GM12872 (cell line): ENCODE data around the gene SETD7.

Source experiments
- TF ChIP-seq, protein P1 (sequence below): IDR thresholded peaks from 3 replicates; pipeline ENCODE4 v1.5.1; 2011; ENCODE audit warnings: low read depth, mild to moderate bottlenecking, low read length, moderate library complexity; ENCODE audit not compliant: insufficient read depth

SETD7 gene

DNA sequence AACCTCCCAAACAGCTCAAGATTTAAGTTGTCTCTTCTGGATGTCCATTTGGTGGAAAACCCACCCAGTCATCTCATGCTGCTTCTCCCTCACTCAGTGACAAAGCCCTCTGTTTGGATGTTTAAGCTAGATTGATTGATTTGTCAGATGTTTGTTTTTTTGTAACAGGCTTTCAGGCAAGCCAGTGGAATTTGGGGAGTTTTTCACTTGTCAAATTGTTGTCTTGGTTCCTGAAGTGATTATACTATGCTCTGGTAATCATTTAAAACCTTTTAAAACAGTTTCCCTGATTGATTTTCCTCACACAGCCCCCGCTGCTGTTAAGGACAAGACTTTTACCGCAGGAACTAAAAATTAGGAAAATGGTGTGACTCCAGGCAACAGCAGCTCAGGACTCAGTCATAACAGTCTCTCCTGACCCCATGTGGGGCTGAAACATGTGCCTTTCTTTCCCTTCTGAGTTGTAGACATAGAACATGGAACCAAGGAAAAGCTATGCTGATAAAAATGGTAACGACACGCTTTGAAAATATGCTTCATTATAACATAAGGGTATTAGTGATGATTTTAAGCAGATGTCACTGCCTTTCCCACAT is 40.8 kb upstream of the SETD7 start:
- TF ChIP-seq, protein P1, sequence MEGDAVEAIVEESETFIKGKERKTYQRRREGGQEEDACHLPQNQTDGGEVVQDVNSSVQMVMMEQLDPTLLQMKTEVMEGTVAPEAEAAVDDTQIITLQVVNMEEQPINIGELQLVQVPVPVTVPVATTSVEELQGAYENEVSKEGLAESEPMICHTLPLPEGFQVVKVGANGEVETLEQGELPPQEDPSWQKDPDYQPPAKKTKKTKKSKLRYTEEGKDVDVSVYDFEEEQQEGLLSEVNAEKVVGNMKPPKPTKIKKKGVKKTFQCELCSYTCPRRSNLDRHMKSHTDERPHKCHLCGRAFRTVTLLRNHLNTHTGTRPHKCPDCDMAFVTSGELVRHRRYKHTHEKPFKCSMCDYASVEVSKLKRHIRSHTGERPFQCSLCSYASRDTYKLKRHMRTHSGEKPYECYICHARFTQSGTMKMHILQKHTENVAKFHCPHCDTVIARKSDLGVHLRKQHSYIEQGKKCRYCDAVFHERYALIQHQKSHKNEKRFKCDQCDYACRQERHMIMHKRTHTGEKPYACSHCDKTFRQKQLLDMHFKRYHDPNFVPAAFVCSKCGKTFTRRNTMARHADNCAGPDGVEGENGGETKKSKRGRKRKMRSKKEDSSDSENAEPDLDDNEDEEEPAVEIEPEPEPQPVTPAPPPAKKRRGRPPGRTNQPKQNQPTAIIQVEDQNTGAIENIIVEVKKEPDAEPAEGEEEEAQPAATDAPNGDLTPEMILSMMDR = no peak

DNA sequence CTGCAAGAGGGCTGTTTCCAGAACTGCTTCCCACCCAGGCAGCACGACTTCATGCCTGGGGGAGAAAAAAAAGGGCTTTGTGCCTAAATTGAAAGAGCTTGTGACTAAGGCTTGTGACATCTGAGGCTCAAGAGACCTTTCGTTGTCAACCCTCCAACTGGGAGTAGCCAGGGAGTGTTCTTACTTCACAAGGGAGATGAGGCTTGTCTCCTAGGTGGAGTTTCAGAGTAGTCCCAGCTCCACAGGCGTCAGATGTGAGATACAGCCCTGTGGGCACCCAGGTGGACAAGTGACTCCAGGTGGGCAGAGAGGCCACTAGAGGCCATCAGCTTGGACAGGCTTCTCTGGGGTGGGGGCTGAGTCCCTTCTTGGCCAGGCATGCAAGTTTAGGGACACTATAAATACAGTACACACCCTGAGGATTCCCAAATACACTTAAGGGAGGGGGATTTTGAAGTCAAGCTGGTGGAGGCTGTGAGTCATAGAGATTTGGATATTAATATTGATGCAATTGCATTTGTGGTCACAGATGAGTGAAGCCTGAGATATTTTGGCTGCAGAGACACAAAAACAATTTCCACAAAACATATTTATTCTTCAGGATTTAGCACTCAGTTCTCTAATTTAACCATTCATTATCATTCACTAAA is 40.1 kb upstream of the SETD7 start:
- TF ChIP-seq, protein P1 = no peak

- TF ChIP-seq, protein P1 = no peak
Measured at GRCh38 chr4:139594591-139595185, 38.7 kb upstream of the SETD7 start.

DNA sequence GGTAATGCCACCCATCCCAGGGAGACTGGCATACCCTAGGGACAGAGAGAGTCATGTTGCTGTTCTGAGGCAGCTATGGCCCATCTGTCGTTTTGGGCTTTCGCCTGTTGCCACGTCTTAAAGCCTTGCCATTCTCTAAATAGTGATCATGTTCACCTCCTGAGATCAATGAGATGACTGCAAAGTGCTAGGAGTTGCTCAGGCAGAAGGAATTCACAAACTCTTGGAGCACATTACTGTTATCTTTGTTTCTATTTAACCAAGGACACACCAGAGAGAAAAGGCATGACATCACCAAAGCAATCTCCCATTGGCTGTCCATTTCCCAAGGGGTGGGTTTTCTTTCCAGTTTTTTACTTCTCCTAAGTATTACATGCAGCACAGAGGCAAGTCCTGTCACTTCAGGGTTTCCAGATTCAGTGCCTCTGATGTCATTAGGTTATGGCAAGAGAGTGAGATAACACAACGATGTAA is 37.1 kb upstream of the SETD7 start:
- TF ChIP-seq, protein P1 = no peak

DNA sequence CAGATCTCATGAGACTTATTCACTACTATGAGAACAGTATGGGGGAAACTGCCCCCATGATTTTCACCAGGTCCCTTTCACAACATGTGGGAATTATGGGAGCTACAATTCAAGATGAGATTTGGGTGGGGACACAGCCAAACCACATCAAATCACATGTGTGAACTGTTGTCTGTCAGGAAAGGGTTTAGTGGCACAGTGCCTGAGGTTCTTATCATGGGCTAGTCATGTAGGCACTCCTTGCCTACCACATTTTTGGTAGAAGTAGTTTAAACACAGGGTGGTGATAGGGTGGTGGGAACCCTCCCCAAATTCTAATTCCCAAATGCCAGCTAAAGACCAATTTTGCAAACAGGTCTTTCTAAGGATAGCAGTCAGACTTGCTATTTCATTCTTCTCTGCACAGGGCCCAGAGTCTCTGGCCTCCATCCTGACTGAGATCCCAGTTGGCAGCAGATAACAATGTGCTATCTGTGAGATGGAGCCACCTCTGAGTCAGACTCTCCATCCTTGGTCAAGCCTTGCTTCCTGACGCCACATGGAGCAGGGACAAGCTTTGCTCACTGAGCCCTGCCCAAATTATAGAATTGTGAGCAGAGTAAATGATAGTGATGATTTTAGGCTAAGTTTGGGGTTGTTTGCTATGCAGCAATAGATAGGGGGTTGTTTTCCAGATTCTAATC is 33.5 kb upstream of the SETD7 start:
- TF ChIP-seq, protein P1 = no peak

DNA sequence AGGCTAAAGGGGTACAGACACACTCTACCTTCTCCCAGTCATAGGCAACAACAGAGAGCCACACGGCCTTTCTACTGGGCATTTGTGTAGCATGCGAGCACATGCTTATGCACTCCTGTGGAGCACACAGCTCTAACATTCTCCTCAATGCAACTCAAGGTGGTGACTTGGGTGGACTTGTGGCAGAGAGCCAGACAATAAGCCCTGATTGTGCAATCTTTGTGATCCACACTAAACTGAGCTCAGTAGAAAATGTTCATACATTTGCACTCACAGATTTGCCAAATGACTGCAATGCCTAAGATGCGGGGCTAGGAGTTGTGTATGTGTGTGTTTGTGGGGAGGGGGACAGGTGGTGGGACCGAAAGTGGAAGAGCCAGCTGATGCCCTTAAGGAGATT is 31.4 kb upstream of the SETD7 start:
- TF ChIP-seq, protein P1 = no peak

DNA sequence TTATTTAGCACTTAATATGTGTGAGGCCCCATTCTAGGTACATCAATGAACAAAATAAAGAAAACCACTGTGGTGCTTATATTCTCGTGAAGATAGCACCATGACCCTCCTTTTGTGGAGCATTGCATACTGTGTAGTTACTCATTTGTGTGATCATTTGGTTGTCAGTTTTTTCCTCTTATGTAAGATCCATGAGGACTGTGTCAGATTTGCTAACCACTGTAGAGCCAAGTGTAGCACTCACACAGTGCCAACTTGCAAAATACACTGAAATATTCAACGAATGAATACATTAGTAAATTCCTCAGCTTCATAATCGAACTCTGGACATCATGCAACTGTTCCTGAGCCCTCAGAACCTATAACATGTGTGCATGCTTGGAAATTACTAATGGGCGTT is 29.5 kb upstream of the SETD7 start:
- TF ChIP-seq, protein P1 = no peak
